GM23338 (cell line): ENCODE results near the gene PINK1. TPM values are rescaled to one million over a fixed set of nuclear protein-coding genes. Genes with fewer than 3 reads are reported as not detected.

Experiments
- ATAC-seq: fragments of 200-7000 bp; cut with Tn5 transposase; 3 replicates; pipeline ENCODE4 v1.9.1; 2020
- DNase-seq: peaks from one replicate; pipeline ENCODE4 v3.0.0-alpha.2; 2015; ENCODE audit warnings: low spot score
- H2AFZ ChIP-seq: fragments of 200-600 bp; sonication (generic); 2 replicates; pipeline ENCODE4 v1.8.0; 2016; ENCODE audit warnings: antibody characterized with exemption, mild to moderate bottlenecking, moderate library complexity
- H3F3A ChIP-seq: fragments of 200-600 bp; sonication (generic); replicated peaks from 2 replicates; pipeline ENCODE4 v1.8.0; 2017; ENCODE audit warnings: antibody characterized with exemption, mixed run types, low read depth
- H3K27ac ChIP-seq: fragments of 200-600 bp; sonication (generic); 2 replicates; pipeline ENCODE4 v1.6.1; 2016; ENCODE audit warnings: low read depth
- H3K27me3 ChIP-seq: fragments of 200-600 bp; sonication (generic); 2 replicates; pipeline ENCODE4 v1.8.0; 2016; ENCODE audit warnings: mild to moderate bottlenecking, mixed run types, moderate library complexity; ENCODE audit not compliant: insufficient read depth
- H3K36me3 ChIP-seq: fragments of 200-600 bp; sonication (generic); 2 replicates; pipeline ENCODE4 v1.8.0; 2016; ENCODE audit warnings: mild to moderate bottlenecking; ENCODE audit not compliant: insufficient read depth
- H3K4me1 ChIP-seq: fragments of 200-600 bp; sonication (generic); 2 replicates; pipeline ENCODE4 v1.8.0; 2016; ENCODE audit warnings: mild to moderate bottlenecking, moderate library complexity; ENCODE audit not compliant: insufficient read depth
- H3K4me2 ChIP-seq: fragments of 200-600 bp; sonication (generic); 2 replicates; pipeline ENCODE4 v1.7.1; 2017; ENCODE audit warnings: mixed run types
- H3K4me3 ChIP-seq: fragments of 200-600 bp; sonication (generic); 2 replicates; pipeline ENCODE4 v1.6.1; 2016; ENCODE audit warnings: mixed run types
- H3K79me2 ChIP-seq: fragments of 200-600 bp; sonication (generic); replicated peaks from 2 replicates; pipeline ENCODE4 v1.8.0; 2017; ENCODE audit warnings: mild to moderate bottlenecking; ENCODE audit not compliant: insufficient read depth
- H3K9me2 ChIP-seq: fragments of 200-600 bp; sonication (generic); 2 replicates; pipeline ENCODE4 v1.8.0; 2017; ENCODE audit not compliant: insufficient read depth
- H4K20me1 ChIP-seq: fragments of 200-600 bp; sonication (generic); replicated peaks from 2 replicates; pipeline ENCODE4 v1.8.0; 2017; ENCODE audit warnings: mild to moderate bottlenecking; ENCODE audit not compliant: insufficient read depth
- H3K27ac Mint-ChIP-seq: 2 replicates; pipeline ENCODE4 v1.8.0; 2020; ENCODE audit warnings: inconsistent platforms, mild to moderate bottlenecking, moderate library complexity, mixed read lengths
- H3K27me3 Mint-ChIP-seq: 3 replicates; pipeline ENCODE4 v1.8.0; 2022; ENCODE audit warnings: low read depth, mild to moderate bottlenecking, moderate library complexity, mixed read lengths, inconsistent platforms; ENCODE audit not compliant: insufficient read depth, poor library complexity
- H3K36me3 Mint-ChIP-seq: 3 replicates; pipeline ENCODE4 v1.8.0; 2021; ENCODE audit warnings: low read depth, mild to moderate bottlenecking, inconsistent platforms, moderate library complexity, mixed read lengths
- H3K4me1 Mint-ChIP-seq: 3 replicates; pipeline ENCODE4 v1.8.0; 2020; ENCODE audit warnings: mild to moderate bottlenecking, inconsistent platforms, mixed read lengths
- H3K4me3 Mint-ChIP-seq: 3 replicates; pipeline ENCODE4 v1.8.0; 2021; ENCODE audit warnings: moderate library complexity, mild to moderate bottlenecking, inconsistent platforms, mixed read lengths
- H3K9me3 Mint-ChIP-seq: 3 replicates; pipeline ENCODE4 v1.8.0; 2020; ENCODE audit warnings: moderate library complexity, mild to moderate bottlenecking, inconsistent platforms, mixed read lengths
- EZH2 ChIP-seq: fragments of 200-600 bp; sonication (generic); IDR thresholded peaks from one replicate; pipeline ENCODE4 v1.8.0; 2017; ENCODE audit warnings: antibody characterized with exemption, mild to moderate bottlenecking, low read depth; ENCODE audit not compliant: unreplicated experiment
- EZH2phosphoT487 ChIP-seq: fragments of 200-600 bp; sonication (generic); IDR thresholded peaks from one replicate; pipeline ENCODE4 v1.8.1; 2018; ENCODE audit warnings: antibody characterized with exemption; ENCODE audit not compliant: unreplicated experiment
- JUNB ChIP-seq: IDR thresholded peaks from one replicate; pipeline ENCODE4 v1.6.1; 2016; ENCODE audit warnings: antibody characterized with exemption; ENCODE audit not compliant: unreplicated experiment
- NANOG ChIP-seq: IDR thresholded peaks from 2 replicates; pipeline ENCODE4 v1.6.1; 2016; ENCODE audit warnings: antibody characterized with exemption, borderline replicate concordance
- POLR2AphosphoS5 ChIP-seq: IDR thresholded peaks from 2 replicates; pipeline ENCODE4 v1.6.1; 2016; ENCODE audit warnings: antibody characterized with exemption, low read depth
- REST ChIP-seq: IDR thresholded peaks from one replicate; pipeline ENCODE4 v1.6.1; 2018; ENCODE audit warnings: antibody characterized with exemption; ENCODE audit not compliant: unreplicated experiment
- STAT1 ChIP-seq: IDR thresholded peaks from one replicate; pipeline ENCODE4 v1.6.1; 2016; ENCODE audit warnings: antibody characterized with exemption; ENCODE audit not compliant: unreplicated experiment
- ZNF114 ChIP-seq: fragments of 250-450 bp; sonication (Bioruptor Pico); IDR thresholded peaks from 2 replicates; pipeline ENCODE4 v1.5.0; 2020; ENCODE audit warnings: mild to moderate bottlenecking, moderate library complexity
- polyA plus RNA-seq: library from polyadenylated mRNA; unstranded; fragments of >200 nt; fragmentation: Nextera tagmentation; extraction: Ambion mirVana; gene quantifications from 2 replicates; pipeline ENCODE4 v1.2.1, GENCODE V29; 2016
- total RNA-seq: library from RNA; depleted of rRNA; stranded (reverse); fragments of >200 nt; shearing (Covaris generic); gene quantifications from 2 replicates; pipeline ENCODE4 v1.2.3, GENCODE V29; 2014; rRNA removed
- TF ChIP-seq, protein P1 (sequence below): IDR thresholded peaks from 2 replicates; pipeline ENCODE4 v1.6.1; 2016; ENCODE audit warnings: antibody characterized with exemption
- TF ChIP-seq, protein P2 (sequence below), 2 experiments: fragments of 200-600 bp in 1 of 2; sonication (generic) in 1 of 2; conservative IDR thresholded peaks; 2 replicates each; pipeline versions ENCODE4 v1.5.1 to v1.6.1; 2016 to 2017; ENCODE audit warnings: antibody characterized with exemption in 2 of 2, low read depth in 2 of 2, mild to moderate bottlenecking in 2 of 2, moderate library complexity in 1 of 2

PINK1 gene
- total and polyA plus RNA-seq, 2 experiments from 2014 or later, result 20.8 to 42.7 TPM

- no peaks in the 10 kb centered on the region for H3K27me3 ChIP-seq
- no peaks in the 10 kb centered on the region; the same call in 1 of the 2 replicates for H4K20me1 ChIP-seq
- no peak overlapping the region for H3K4me3 Mint-ChIP-seq
- no peak overlapping the region for H3K4me3 ChIP-seq
- H3K4me2 ChIP-seq, result no peak overlapping the region
- DNase-seq (no peak), ATAC-seq (no peak)
- H3K27me3 Mint-ChIP-seq, result peaks cover 5% of the 10 kb centered on the region
- 0 out of 2 replicates have a peak, but pooled peaks cover 2% of the 10 kb centered on the region for H3F3A ChIP-seq
- no peaks in the 10 kb centered on the region for H3K9me2 ChIP-seq
- peaks cover 2% of the 10 kb centered on the region for H3K9me3 Mint-ChIP-seq
- no peak overlapping the region for H2AFZ ChIP-seq
- H3K36me3 Mint-ChIP-seq, result peaks cover 6% of the 10 kb centered on the region; the same call in 2 of the 3 replicates
- H3K4me1 Mint-ChIP-seq, result peaks cover 10% of the 10 kb centered on the region
- no peaks in the 10 kb centered on the region for H3K79me2 ChIP-seq
- no peak overlapping the region for H3K27ac ChIP-seq
- peaks cover 10% of the 10 kb centered on the region; the same call in 1 of the 2 replicates for H3K4me1 ChIP-seq
- TF ChIP-seq EZH2phosphoT487 (no peak), EZH2 (no peak), REST (no peak), POLR2AphosphoS5 (no peak), ZNF114 (no peak), NANOG (no peak), STAT1 (no peak), JUNB (no peak)
- TF ChIP-seq, protein P1, sequence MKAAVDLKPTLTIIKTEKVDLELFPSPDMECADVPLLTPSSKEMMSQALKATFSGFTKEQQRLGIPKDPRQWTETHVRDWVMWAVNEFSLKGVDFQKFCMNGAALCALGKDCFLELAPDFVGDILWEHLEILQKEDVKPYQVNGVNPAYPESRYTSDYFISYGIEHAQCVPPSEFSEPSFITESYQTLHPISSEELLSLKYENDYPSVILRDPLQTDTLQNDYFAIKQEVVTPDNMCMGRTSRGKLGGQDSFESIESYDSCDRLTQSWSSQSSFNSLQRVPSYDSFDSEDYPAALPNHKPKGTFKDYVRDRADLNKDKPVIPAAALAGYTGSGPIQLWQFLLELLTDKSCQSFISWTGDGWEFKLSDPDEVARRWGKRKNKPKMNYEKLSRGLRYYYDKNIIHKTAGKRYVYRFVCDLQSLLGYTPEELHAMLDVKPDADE, result no peak
- TF ChIP-seq, protein P2, sequence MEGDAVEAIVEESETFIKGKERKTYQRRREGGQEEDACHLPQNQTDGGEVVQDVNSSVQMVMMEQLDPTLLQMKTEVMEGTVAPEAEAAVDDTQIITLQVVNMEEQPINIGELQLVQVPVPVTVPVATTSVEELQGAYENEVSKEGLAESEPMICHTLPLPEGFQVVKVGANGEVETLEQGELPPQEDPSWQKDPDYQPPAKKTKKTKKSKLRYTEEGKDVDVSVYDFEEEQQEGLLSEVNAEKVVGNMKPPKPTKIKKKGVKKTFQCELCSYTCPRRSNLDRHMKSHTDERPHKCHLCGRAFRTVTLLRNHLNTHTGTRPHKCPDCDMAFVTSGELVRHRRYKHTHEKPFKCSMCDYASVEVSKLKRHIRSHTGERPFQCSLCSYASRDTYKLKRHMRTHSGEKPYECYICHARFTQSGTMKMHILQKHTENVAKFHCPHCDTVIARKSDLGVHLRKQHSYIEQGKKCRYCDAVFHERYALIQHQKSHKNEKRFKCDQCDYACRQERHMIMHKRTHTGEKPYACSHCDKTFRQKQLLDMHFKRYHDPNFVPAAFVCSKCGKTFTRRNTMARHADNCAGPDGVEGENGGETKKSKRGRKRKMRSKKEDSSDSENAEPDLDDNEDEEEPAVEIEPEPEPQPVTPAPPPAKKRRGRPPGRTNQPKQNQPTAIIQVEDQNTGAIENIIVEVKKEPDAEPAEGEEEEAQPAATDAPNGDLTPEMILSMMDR (conservative IDR thresholded peaks at IDR 0.05; ENCODE audit: low read depth in 2 of 2), result no peak
- H3K36me3 ChIP-seq, result no peaks in the 10 kb centered on the region
- no peak overlapping the region for H3K27ac Mint-ChIP-seq
Observed at GRCh38 chr1:20700636-20701215, 67.5 kb downstream of the PINK1 start.

Other genes with a start within 250 kb of the PINK1 start
- 0.52 and 0.82 TPM in 2 replicates for gene CAMK2N1, start 147.2 kb upstream of the PINK1 start, total RNA-seq
- gene CAMK2N1, start 147.2 kb upstream of the PINK1 start, polyA plus RNA-seq, result 2.9 and 4.6 TPM in 2 replicates
- 23.7 and 26.2 TPM in 2 replicates for gene MUL1, start 125.3 kb upstream of the PINK1 start, total RNA-seq
- gene MUL1, start 125.3 kb upstream of the PINK1 start, polyA plus RNA-seq, result 8.1 and 8.9 TPM in 2 replicates
- 3.0 and 3.6 TPM in 2 replicates for gene FAM43B, start 80.9 kb upstream of the PINK1 start, total RNA-seq
- 0.66 and 1.1 TPM in 2 replicates for gene FAM43B, start 80.9 kb upstream of the PINK1 start, polyA plus RNA-seq
- gene CDA, start 44.4 kb upstream of the PINK1 start, total RNA-seq, result 1.7 and 2.5 TPM in 2 replicates
- gene CDA, start 44.4 kb upstream of the PINK1 start, polyA plus RNA-seq, result 13.6 and 16.4 TPM in 2 replicates
- gene DDOST, start 27.9 kb downstream of the PINK1 start, total RNA-seq, result 242 and 270 TPM in 2 replicates
- gene DDOST, start 27.9 kb downstream of the PINK1 start, polyA plus RNA-seq, result 145 and 151 TPM in 2 replicates
- 13.3 and 18.6 TPM in 2 replicates for gene KIF17, start 84.5 kb downstream of the PINK1 start, total RNA-seq
- 5.9 and 7.4 TPM in 2 replicates for gene KIF17, start 84.5 kb downstream of the PINK1 start, polyA plus RNA-seq
- gene SH2D5, start 99.2 kb downstream of the PINK1 start, total RNA-seq, result 24.8 and 29.2 TPM in 2 replicates
- 4.6 and 5.0 TPM in 2 replicates for gene SH2D5, start 99.2 kb downstream of the PINK1 start, polyA plus RNA-seq
- 85.5 and 89.1 TPM in 2 replicates for gene HP1BP3, start 153.8 kb downstream of the PINK1 start, total RNA-seq
- 112 and 117 TPM in 2 replicates for gene HP1BP3, start 153.8 kb downstream of the PINK1 start, polyA plus RNA-seq